BJ (cell line): ENCODE results near the gene PTPRM. TPM values are rescaled to one million over a fixed set of nuclear protein-coding genes. Genes with fewer than 3 reads are reported as not detected.

ENCODE experiments used
- CTCF ChIA-PET: fragments of 350-600 bp; formaldehyde crosslinking; extraction: SDS; loops from one replicate; lab custom pipeline; 2021; ENCODE audit warnings: antibody characterized with exemption, inconsistent platforms; lab: Yijun Ruan, JAX
- POLR2A ChIA-PET: fragments of 300-600 bp; sonication (Branson Sonifier 250); formaldehyde crosslinking; extraction: SDS; loops from one replicate; lab custom pipeline; 2021; ENCODE audit warnings: antibody characterized with exemption; lab: Charles Lee
- DNase-seq: peaks from one replicate; pipeline ENCODE4 v3.0.0-alpha.2; 2011; ENCODE audit warnings: low read depth
- H3K27me3 ChIP-seq: 2 replicates; pipeline ENCODE4 v1.6.0; 2011; ENCODE audit warnings: low read length; ENCODE audit not compliant: control insufficient read depth, insufficient read depth
- H3K36me3 ChIP-seq: 2 replicates; pipeline ENCODE4 v1.5.1; 2011; ENCODE audit warnings: low read length; ENCODE audit not compliant: control insufficient read depth, insufficient read depth
- H3K4me3 ChIP-seq: 2 replicates; pipeline ENCODE4 v1.5.1; 2011; ENCODE audit warnings: low read depth, mild to moderate bottlenecking, control low read depth, low read length
- polyA plus RNA-seq: library from polyadenylated mRNA; depleted of rRNA; stranded (reverse); fragments of >200 nt; gene quantifications from 2 replicates; pipeline ENCODE4 v1.2.3, GENCODE V29; 2011
- TF ChIP-seq, protein P1 (sequence below): IDR thresholded peaks from 2 replicates; pipeline ENCODE4 v1.5.1; 2011; ENCODE audit warnings: low read depth, mild to moderate bottlenecking, control low read depth, inconsistent platforms, low read length, moderate library complexity; ENCODE audit not compliant: insufficient read depth

Gene PTPRM
- polyA plus RNA-seq, 1 experiment, result 149 TPM

DNA sequence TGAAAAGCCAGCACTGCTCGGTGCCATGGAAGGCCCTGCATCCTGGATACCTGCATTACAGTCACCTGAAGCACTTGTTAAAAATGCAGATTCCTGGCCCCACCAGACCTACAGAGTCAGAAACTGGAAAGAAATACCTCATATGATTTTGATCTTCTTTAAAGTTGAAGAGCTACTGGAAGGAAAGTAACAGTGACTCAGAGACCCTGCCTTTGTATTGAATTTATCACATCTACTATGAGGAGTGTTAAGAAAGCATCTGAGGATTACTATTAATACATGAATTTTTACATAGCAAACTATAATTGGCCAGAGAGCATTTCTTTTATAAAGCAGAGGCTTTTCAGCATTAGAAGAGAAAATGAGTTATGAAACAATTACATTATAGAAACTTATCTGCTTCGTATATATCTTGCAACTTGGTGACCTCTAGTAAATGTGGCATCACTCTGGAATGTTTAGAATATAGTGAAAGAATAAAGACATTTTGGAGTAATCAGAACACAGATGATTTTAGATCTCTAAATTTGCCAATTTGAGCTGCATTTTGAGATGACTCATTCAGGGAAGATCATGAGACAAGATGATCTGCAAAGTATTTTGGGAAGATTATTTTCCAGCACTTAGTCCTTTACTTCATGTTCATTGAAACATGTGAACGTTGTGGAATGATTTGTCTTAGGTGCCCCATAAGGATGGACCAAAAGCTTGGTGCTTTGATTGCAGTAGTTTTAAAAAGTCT, 12.2 kb downstream of the PTPRM start:
- no peak overlapping the region for H3K4me3 ChIP-seq
- TF ChIP-seq, protein P1, sequence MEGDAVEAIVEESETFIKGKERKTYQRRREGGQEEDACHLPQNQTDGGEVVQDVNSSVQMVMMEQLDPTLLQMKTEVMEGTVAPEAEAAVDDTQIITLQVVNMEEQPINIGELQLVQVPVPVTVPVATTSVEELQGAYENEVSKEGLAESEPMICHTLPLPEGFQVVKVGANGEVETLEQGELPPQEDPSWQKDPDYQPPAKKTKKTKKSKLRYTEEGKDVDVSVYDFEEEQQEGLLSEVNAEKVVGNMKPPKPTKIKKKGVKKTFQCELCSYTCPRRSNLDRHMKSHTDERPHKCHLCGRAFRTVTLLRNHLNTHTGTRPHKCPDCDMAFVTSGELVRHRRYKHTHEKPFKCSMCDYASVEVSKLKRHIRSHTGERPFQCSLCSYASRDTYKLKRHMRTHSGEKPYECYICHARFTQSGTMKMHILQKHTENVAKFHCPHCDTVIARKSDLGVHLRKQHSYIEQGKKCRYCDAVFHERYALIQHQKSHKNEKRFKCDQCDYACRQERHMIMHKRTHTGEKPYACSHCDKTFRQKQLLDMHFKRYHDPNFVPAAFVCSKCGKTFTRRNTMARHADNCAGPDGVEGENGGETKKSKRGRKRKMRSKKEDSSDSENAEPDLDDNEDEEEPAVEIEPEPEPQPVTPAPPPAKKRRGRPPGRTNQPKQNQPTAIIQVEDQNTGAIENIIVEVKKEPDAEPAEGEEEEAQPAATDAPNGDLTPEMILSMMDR, result no peak
- CTCF ChIA-PET, result interaction anchor here (0.8 to 2.3 kb wide), 7 partner anchors 10 to 29 kb away, joined by 3 to 8 read pairs (median 3); partner anchors contain the start of gene PTPRM
- no peak for DNase-seq
- POLR2A ChIA-PET, result no interaction called here
- no peaks in the 10 kb centered on the region for H3K27me3 ChIP-seq
- H3K36me3 ChIP-seq, result no peaks in the 10 kb centered on the region

- no peak for DNase-seq
- no peaks in the 10 kb centered on the region for H3K27me3 ChIP-seq
- ChIA-PET POLR2A (no interaction called here), CTCF (interaction anchor here (0.8 to 2.3 kb wide), 6 partner anchors 9 to 28 kb away, joined by 3 to 8 read pairs (median 4); partner anchors contain the start of gene PTPRM)
- TF ChIP-seq, protein P1, result no peak
- no peaks in the 10 kb centered on the region for H3K36me3 ChIP-seq
- H3K4me3 ChIP-seq, result no peak overlapping the region
Measured at GRCh38 chr18:7579918-7580542, 12.9 kb downstream of the PTPRM start.

- Histone ChIP-seq H3K36me3 (no peaks in the 10 kb centered on the region), H3K27me3 (no peaks in the 10 kb centered on the region), H3K4me3 (no peak overlapping the region)
- DNase-seq, result no peak
- CTCF ChIA-PET, result no interaction called here
- TF ChIP-seq, protein P1, result no peak
- POLR2A ChIA-PET, result no interaction called here
Measured at GRCh38 chr18:7584646-7585275, 17.6 kb downstream of the PTPRM start.

DNA sequence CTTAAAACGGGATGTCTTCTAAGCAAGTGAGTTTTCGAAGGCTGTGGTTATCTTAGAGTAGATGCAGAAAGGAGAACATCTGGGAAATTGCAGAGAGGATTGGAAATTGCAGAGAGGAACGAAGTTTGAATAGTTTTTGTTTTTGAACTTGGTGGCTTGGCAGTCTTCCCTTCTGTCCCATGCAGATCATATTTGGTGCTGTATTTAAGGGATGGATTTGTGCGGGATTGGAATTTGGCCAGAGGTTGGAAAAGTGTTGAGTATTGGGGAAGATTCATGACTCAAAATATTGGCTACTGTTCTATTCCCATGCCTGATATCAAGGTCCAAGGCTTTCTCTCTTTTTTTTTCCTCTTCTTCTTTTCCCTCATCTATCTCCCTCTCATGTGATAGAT, 18.2 kb downstream of the PTPRM start:
- no peak overlapping the region for H3K4me3 ChIP-seq
- DNase-seq, result no peak
- TF ChIP-seq, protein P1, result no peak
- no peaks in the 10 kb centered on the region for H3K36me3 ChIP-seq
- no peaks in the 10 kb centered on the region for H3K27me3 ChIP-seq
- POLR2A ChIA-PET, result no interaction called here
- CTCF ChIA-PET, result no interaction called here

- ChIA-PET POLR2A (no interaction called here), CTCF (no interaction called here)
- no peaks in the 10 kb centered on the region for H3K36me3 ChIP-seq
- H3K4me3 ChIP-seq, result no peak overlapping the region
- TF ChIP-seq, protein P1, result no peak
- no peak for DNase-seq
- no peaks in the 10 kb centered on the region for H3K27me3 ChIP-seq
Measured at GRCh38 chr18:7586379-7586778, 19.3 kb downstream of the PTPRM start.
